ENCODE results near the gene P2RX5.
A peak's percentile ranks its signal among the peaks of the same experiment; 100 is the strongest.

The P2RX5 gene

DNA sequence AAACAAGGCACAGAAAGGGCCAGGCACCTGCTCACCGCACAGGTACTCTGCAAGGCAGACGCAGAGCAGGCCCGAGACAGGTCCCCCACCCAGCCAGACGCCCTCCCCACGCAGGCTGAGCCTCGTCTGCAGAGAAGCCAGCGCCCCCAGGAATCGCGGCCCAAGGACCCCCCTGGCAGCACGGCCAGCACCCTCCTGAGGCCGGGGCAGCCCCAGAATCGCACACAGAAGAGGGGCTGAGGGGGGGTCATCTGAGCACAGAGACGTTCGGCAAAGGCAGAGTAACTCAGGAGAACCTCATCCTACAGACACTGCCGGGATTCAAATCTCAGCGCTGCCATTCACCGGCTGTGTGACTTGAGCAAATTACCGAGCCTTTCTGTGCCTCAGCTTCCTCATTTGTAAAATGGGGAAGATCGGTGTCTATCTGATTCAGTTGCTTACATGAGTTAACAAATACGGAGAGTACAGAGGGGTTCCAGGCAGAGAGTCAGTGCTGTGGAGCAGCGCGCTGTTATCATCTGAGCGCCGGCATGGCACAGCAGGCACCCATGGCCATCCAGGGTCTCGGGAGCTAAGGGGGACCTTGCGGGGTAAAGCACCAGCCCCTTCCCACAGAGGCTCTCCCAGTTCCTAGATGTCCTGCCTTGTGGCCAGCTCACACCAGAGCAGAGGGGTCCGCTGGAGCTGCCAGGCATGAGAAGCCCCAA is 17.0 kb downstream of the P2RX5 start:
- no peak for DNase-seq

DNA sequence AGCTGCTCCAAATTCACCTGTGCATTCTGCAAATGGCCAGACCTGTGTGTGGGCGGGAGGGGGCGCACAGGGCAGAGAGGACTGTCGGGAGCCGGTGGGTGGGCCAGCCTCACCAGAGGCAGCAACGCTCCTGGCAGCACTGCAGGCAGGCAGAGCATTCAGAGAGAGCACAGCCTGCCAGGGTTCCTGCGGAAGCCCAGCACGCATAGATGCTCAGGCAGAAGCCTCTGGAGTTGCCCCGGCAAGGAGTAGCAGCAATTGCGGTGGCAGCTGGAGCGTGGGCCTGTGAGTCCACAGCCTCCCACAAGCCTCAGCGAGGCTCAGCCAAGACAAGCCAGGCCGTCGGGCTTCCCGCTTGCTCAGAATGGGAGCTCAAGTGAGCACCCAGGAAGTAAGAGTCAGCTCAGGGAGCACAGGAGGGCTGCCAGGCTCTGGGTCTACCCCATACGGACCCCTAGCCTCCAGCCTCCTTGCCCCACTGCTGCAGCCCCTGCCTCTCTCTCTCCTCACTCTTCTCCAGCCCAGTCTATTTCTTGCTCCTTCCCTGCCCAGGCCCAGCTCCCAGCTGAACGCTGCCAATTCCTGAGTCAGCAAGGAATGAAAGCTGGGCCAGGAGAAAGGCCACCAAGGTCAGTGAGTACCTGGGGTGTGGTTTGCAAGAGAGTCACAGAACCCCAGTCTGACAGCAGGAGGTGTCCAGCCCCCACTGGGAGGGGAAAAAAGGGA is 17.7 kb downstream of the P2RX5 start:
- no peak for DNase-seq

GRCh38 chr17:3675886-3676285 is 20.1 kb downstream of the P2RX5 start:
- no peak for DNase-seq

DNA sequence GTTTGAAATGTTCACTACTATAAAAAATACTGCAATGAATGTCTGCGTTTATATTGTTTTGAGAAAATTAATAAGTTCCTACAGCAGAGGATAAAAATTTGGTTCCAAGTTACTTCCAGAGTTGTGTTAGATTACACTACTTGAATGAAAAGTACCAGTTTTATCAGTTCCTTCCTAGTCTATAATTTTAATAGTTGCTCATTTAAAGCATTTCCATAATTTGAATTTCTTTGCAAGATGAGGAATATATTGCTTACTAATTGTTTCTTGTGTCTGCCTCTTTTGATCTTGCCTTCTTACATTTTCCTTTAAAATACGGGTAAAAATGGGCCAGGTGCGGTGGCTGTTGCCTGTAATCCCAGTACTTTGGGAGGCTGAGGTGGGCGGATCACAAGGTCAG is 23.4 kb downstream of the P2RX5 start:
- no peak for DNase-seq

DNA sequence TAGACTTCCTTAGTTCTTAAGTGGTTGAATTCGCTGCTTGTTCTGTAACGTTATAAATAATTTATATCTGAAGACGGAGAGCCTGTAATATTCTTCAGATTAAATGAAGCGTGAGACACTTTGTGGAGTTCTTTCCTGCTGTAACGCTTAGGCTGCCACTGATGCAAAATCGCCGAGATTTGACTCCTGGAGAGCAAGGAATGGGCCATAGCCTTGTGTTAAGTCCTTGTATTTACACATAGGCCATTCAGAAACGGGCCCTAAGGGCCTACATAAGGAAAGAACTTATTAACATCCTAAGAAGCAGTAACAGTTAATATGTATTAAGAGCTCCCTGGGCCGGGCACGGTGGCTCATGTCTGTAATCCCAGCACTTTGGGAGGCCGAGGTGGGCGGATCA is 26.4 kb downstream of the P2RX5 start:
- DNase-seq, result peak; percentile 57

DNA sequence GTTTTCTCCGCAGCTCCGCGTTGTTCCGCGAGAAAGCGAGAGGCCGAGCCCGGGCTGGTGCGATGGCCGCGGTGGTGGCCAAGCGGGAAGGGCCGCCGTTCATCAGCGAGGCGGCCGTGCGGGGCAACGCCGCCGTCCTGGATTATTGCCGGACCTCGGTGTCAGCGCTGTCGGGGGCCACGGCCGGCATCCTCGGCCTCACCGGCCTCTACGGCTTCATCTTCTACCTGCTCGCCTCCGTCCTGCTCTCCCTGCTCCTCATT is 26.9 kb downstream of the P2RX5 start:
- DNase-seq, result no peak

DNA sequence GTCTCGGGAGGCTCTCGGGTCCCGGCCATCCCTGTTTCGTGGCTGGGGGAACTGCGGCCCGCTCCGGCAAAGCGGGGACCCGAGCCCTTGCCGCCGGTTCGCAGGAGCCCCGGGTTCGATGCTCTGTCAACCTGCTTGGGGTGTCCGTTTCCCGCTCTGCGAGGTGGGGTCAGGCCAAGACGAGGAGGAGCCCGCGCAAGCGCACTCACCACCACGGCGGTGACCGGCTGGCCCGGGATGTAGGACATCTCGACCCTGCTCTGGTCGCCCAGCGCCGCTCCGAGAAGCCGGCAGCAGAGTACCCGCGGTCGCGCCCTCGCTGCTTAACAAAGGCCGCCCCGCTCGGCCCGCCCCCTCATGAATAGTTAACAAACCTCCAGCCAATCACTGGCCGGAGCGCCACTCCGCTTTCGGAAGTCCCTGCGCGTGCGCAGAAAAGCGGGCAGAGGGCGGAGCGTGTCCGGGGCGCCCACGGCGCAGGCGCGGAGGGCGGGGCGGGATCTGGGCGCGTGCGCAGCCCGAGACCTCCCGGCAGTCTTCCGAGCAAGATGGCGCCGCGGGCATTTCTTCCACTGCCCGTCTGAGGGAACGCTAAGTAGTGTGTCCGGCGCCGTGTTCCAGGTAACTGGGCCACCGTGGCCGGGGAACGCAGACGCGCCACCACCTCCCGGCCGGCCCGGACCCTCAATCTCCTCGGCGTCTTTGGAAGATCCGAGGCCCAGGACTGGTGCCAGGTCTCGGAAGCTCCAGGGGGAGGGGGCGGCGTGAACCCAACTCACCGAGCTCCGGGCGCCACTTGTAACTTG is 27.5 kb downstream of the P2RX5 start, which contains the start of the genes EMC6 and TAX1BP3:
EMC6 (plus strand) TSS at position 534 of the 806 bp plus-strand sequence. CDS start 335 bp downstream, outside the sequence.
TAX1BP3 (minus strand) TSS at position 300 of the 806 bp plus-strand sequence; CDS start at position 248, 52 bp downstream.
- DNase-seq, result peak; percentile 95

- peak; percentile 40 for DNase-seq
These were observed 28.3 kb downstream of the P2RX5 start for GRCh38 chr17:3667366-3668278.

DNA sequence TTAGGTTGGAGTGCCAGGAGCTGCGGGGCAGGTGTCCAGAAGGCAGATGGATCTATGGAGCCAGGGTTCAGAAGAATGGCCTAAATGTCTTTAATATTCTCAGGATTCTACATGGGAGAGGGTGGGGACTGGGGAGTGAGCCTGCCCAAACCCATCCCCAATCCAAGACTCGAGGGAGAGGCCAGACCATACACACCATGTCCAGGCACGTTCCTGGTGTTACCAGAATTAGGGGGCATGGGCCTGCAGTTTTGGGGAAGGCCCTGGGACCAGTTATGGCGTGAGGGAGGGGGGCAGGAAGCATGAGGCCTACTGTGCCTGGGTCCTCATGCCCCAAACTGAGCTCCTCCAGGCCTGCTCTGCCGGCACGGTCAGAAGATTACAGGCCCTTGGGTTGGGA is 29.4 kb downstream of the P2RX5 start:
- no peak for DNase-seq

GRCh38 chr17:3665834-3666233 is 30.1 kb downstream of the P2RX5 start:
- DNase-seq, result no peak

GRCh38 chr17:3663102-3664011 is 32.6 kb downstream of the P2RX5 start:
- no peak for DNase-seq

DNA sequence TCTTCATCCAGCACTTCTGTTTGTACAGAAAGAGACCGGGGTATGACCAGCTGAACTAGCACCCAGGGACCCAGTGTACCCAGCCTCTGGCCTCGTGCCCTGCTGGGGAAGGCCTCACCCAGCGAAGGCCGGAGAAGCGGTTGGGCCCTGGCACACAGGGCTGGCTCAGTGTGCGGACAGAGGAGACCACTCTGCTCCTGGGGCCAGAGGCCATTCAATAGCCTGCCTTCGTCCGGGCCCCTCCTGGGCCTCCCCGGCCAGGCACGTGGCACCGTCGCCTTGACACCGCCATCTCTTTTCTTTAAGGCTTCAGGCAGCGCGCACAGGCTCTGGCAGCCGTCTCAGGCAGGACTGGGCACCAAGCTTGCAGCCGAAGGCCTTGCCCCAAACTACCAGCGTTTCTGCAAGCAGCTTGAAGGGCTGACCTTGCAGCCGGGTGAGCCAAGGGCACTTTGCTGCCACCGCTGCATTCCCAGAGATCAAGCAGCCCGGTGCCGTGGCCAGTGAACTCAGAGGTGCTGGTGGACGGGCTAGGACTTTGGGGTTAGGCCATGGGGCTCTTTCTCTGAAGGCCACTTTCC is 35.6 kb downstream of the P2RX5 start:
- DNase-seq, result no peak

DNA sequence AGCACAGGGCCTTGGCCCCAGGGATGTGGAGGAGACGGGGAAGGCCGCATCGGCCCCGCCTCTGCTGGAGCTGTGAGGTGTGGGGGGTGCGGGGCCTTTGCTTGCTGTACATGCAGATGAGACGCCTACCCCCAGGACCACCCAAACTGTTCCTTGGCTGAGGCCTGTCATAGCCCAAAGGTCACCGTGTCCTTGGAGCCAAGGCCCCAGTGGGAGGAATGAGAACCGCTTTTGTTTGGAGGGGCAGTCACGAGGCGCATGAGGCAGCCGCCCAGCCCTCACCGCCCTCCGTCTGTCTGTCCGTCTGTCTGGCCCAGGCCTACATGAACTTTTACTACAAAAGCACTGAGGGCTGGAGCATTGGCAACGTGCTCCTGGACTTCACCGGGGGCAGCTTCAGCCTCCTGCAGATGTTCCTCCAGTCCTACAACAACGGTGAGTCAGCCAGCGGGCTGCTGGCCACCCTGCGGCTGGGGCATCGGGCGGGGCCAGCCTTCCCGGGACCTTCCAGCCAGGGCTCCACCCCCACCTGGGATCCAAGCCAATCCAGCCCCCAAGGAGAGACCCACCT is 36.3 kb downstream of the P2RX5 start:
- DNase-seq, result no peak

DNA sequence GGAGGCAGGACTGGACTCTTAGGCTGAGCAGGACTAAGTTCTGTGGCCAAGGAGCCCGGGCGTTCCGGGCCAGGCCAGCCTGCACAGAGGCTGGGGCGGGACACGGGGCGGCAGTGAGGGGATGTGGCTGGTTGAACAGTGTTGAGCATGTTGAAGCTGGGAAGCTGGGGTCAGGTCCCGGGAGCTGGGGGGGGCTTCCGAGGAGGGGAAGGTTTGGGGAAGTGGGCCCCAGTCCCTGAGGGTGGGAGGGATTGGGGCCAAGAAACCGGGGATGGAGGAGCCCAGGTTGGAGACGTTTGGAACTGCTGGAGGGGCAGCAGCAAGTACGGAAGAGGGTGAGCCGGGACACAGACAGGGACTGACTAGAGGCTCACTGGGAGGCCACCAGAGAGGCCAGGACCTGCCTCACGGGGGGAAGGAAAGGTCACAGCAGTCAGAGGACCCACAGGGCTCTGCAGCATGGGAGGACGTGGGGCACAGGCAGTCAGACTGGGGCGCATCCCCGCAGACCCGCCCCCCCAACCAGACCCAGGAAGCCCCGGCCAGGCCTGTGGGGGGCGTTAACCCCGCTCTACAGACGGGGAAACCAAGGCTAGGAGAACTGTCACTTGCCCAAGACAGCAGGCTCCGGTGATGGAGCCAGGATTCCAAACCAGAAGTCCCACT is 37.0 kb downstream of the P2RX5 start:
- DNase-seq, result no peak

DNA sequence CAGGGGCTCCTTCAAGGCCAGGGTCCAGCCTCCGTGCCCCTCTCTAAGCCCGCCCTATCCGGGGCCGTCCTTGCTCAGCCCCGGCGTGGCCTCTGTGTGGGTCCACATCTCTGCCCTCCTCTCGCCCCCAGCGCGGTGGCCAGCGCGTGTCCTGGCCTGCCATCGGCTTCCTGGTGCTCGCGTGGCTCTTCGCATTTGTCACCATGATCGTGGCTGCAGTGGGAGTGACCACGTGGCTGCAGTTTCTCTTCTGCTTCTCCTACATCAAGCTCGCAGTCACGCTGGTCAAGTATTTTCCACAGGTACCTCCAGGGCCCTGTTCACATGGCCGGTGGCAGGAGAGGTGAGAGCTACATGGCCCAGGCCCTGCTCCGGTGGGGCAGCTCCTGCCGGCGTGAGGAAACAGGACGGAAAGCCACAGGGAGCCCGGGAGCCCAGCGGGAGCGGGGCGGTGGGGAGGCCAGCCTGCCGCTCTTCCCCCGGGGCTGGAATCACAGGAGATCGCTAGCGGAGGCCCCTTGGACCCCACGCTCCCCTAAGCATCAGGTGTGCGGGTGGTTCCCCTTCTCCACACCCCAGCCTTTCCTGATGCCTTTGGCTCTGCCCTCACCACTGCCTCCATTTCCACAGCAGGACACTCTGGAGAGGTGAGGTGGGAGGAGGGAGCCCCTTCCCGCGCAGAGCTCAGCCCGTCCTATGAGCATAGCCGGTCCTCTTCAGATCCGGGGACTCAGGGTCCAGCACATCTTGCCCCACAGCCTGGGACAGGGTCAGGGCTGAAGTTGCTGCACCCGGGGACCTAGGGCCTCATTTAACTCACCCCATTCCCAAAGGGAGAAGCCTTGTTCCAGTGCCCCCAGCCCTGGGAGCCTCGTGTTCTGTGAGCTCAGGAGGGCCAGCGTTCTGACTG is 37.8 kb downstream of the P2RX5 start:
- DNase-seq, result no peak

GRCh38 chr17:3657588-3657869 is 38.4 kb downstream of the P2RX5 start:
- no peak for DNase-seq

DNA sequence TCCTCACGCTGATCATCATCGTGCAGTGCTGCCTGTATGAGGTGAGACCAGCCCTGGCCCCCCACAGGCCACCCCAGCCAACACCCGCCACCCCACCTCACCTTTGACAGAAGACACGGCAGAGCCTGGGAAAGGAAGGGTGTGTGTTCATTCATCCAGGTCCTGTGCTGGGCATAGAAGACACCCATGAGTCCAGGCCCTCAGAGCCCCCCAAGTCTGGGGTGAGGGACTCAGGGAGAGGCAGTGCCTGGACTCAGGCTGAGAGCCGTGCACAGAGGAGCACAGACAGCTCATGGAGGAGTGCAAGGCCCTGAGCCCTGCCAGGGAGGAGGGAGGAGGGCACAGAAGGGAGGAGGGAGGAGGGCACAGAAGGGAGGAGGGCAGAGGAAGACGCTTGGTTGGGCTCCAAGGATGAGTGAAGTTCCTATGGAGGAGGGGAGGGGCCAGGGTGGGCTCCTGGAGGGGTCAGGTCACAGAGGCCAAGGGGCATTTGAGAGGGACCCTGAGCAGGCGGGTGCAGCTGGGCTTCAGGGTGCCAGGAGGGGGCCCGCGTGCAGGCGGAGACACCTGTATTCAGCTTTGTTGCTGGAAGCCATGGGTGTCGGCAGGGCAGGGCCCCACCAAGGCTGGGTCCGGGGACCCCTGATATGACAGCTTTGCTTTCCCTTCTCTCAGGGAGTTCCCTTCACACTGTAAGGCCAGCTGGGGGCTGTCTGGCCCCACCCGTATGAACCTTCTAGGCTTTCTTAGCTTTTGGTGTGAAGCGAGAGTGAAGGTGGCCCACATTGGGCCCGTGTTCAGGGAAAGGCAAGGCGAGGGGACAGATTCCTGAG is 39.0 kb downstream of the P2RX5 start:
- DNase-seq, result no peak

- DNase-seq, result no peak
These were observed 39.6 kb downstream of the P2RX5 start for GRCh38 chr17:3656353-3656752.
